Activated CD4-positive, alpha-beta memory T cell treated with anti-CD3 and anti-CD28 coated beads for 36 hours (primary cell): Measurements from ENCODE around the gene HSD17B3. TPM values are rescaled to one million over a fixed set of nuclear protein-coding genes. Genes with fewer than 3 reads are reported as not detected.
A peak's percentile ranks its signal among the peaks of the same experiment; 100 is the strongest.
"Not testable (repeated sequence)": the region's sequence is repeated elsewhere in the genome, so short reads cannot be mapped to it uniquely, and the experiment has no call there.

Experiments used
- CTCF ChIA-PET: fragments of 350-600 bp; sonication (Branson Sonifier 250); formaldehyde crosslinking; loops from one replicate; lab custom pipeline; 2021; ENCODE audit warnings: antibody characterized with exemption, inconsistent platforms; lab: Charles Lee
- POLR2A ChIA-PET: fragments of 350-600 bp; sonication (Branson Sonifier 250); formaldehyde crosslinking; loops from one replicate; lab custom pipeline; 2021; ENCODE audit warnings: antibody characterized with exemption; lab: Charles Lee
- DNase-seq: peaks from one replicate; pipeline ENCODE4 v3.0.0-alpha.2; 2020
- H3K27ac Mint-ChIP-seq: one replicate; pipeline ENCODE4 v1.8.0; 2021; ENCODE audit warnings: mixed read lengths
- H3K27me3 Mint-ChIP-seq: one replicate; pipeline ENCODE4 v1.8.0; 2021; ENCODE audit warnings: mixed read lengths
- H3K36me3 Mint-ChIP-seq: one replicate; pipeline ENCODE4 v1.8.0; 2021; ENCODE audit warnings: mixed read lengths
- H3K4me1 Mint-ChIP-seq: one replicate; pipeline ENCODE4 v1.8.0; 2021; ENCODE audit warnings: low read depth, mixed read lengths
- H3K4me3 Mint-ChIP-seq: one replicate; pipeline ENCODE4 v1.8.0; 2021; ENCODE audit warnings: mild to moderate bottlenecking, mixed read lengths
- H3K9me3 Mint-ChIP-seq: one replicate; pipeline ENCODE4 v1.8.0; 2021; ENCODE audit warnings: mixed read lengths
- intact Hi-C: fragments of 100-400 bp; cut with micrococcal nuclease; formaldehyde crosslinking; loops from one replicate; pipeline ENCODE4 v1.15.1; 2023
- total RNA-seq, 2 experiments: library from RNA; stranded (reverse); gene quantifications; one replicate each; pipeline ENCODE4 v1.2.3, GENCODE V29; 2021

HSD17B3 gene
- total RNA-seq, 2 experiments from 2014 or later, result not detected

DNA sequence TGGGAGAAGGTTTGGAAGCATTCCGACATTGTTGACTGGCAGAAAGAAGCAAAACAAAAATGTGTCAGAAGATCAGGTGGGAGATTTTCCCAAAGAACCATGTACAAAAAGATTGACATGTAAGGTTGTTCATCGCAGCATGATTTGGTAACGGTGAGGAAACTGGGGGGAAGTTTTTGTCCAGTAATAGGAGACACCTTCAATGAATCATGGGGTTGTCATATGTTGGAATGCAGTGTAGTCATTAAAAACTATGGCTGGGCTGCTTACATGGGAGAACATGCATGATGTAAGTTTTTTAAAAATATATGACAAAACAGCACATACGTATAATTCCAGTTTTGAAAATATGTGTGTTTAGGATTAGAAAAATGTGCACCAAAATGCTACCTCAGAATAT lies 50.5 kb downstream of the HSD17B3 start:
- DNase-seq, result no peak
- CTCF ChIA-PET, result no interaction called here
- H3K4me3 Mint-ChIP-seq, result no peak overlapping the region
- POLR2A ChIA-PET, result no interaction called here
- H3K4me1 Mint-ChIP-seq, result peaks cover 3% of the 10 kb centered on the region
- H3K27ac Mint-ChIP-seq, result no peak overlapping the region
- no peaks in the 10 kb centered on the region for H3K36me3 Mint-ChIP-seq
- intact Hi-C loops, result no loop called here
- no peaks in the 10 kb centered on the region for H3K9me3 Mint-ChIP-seq
- H3K27me3 Mint-ChIP-seq, result peaks cover 23% of the 10 kb centered on the region

DNA sequence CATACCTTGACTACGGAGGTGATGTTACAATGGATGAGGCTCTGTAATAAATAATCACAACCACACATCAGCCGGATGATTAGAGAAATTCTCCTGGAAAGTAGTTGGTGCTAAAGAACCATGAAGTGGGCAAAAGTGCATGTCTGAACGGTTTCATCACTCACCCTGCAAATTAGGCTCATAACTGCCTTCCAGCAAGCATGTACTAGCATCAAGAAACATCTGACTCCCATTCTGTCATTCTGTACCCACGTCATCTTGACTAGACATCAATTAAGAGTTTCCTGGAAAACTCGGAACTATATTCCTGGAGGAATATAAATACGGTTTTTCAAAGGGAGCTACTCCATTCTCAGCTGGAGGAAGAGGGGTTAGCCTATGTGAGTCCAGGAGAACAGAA lies 52.2 kb downstream of the HSD17B3 start:
- no peak for DNase-seq
- peaks cover 3% of the 10 kb centered on the region for H3K4me1 Mint-ChIP-seq
- POLR2A ChIA-PET, result no interaction called here
- no peaks in the 10 kb centered on the region for H3K36me3 Mint-ChIP-seq
- CTCF ChIA-PET, result interaction anchor here (4.2 kb wide), 1 partner anchor 17 kb away, joined by 19 read pairs; no protein-coding TSS in a partner anchor
- no peak overlapping the region for H3K4me3 Mint-ChIP-seq
- H3K27me3 Mint-ChIP-seq, result peaks cover 23% of the 10 kb centered on the region
- H3K27ac Mint-ChIP-seq, result no peak overlapping the region
- H3K9me3 Mint-ChIP-seq, result no peaks in the 10 kb centered on the region
- intact Hi-C loops, result no loop called here

DNA sequence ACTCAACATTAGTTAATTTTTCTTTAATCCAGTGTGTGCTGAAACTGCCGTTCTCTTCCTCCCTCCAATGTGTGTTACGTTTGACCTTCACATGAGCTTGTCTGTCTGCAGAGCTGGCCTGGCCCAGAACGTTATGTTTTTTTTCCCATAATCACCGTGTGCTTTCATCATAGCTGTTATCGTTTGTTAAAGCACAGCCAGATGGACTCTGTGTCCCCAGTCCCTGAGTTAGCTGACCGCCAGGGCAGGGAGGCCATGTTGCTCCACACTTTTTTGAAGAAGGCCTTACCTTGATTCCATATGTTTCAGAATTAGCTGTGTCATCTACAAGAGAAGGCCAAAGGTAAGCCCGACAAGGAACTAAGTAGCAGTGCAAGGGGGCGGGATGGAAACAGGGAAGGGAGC lies 55.7 kb downstream of the HSD17B3 start:
- Mint-ChIP-seq H3K9me3 (no peaks in the 10 kb centered on the region), H3K27ac (no peak overlapping the region), H3K36me3 (no peaks in the 10 kb centered on the region), H3K4me3 (no peak overlapping the region), H3K4me1 (peaks cover 8% of the 10 kb centered on the region), H3K27me3 (peaks cover 40% of the 10 kb centered on the region)
- ChIA-PET POLR2A (no interaction called here), CTCF (interaction anchor here (0.6 to 4.2 kb wide), 10 partner anchors 8 to 378 kb away, joined by 3 to 19 read pairs (median 4); no protein-coding TSS in a partner anchor)
- intact Hi-C loops, result no loop called here
- DNase-seq, result no peak

DNA sequence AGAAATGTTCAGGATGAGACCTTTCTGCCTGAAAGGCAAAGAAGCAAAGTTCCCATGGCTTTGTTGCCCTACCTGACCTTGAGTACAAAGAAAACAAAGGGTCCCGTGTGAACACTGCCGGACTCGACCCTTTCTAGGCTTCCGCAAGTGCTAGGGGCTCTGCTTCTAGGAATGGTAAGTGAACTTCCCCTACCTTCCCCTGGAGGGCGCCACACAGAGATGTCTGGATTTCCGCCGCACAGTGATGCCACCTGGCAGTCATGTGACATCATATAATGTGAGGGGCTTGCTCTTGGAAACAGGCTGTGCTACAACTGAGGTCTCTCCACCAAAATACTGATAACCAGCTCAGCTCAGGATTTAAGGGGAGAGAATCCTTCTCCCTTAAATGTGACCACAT lies 56.6 kb downstream of the HSD17B3 start:
- intact Hi-C loops, result no loop called here
- no peak overlapping the region for H3K4me3 Mint-ChIP-seq
- H3K36me3 Mint-ChIP-seq, result no peaks in the 10 kb centered on the region
- no peak overlapping the region for H3K27ac Mint-ChIP-seq
- DNase-seq, result peak; percentile 19
- H3K9me3 Mint-ChIP-seq, result no peaks in the 10 kb centered on the region
- ChIA-PET POLR2A (no interaction called here), CTCF (interaction anchor here (0.8 to 4.2 kb wide), 10 partner anchors 9 to 72 kb away, joined by 3 to 19 read pairs (median 6); no protein-coding TSS in a partner anchor)
- peaks cover 17% of the 10 kb centered on the region for H3K4me1 Mint-ChIP-seq
- peaks cover 43% of the 10 kb centered on the region for H3K27me3 Mint-ChIP-seq

DNA sequence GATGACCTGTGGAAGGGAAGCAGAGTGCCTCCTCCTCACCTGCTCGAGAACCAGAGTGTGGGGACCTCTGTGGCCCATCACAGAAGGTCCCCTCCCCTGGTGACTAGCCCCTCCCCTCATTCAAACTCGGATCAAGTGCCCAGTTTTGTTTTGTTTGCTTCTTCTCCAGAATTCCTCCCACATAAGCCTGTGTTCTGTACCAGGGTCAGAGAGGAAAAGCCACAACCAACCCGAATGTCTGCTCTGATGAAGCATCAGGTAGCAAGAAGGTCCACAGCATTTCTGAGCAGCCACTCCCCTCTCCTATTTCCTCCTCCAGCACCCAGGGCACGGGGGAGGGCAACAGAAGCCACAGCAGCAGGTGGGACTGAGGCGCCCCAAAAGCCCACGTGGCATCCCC lies 58.2 kb downstream of the HSD17B3 start:
- no peaks in the 10 kb centered on the region for H3K9me3 Mint-ChIP-seq
- H3K4me3 Mint-ChIP-seq, result no peak overlapping the region
- no peak overlapping the region for H3K27ac Mint-ChIP-seq
- POLR2A ChIA-PET, result no interaction called here
- CTCF ChIA-PET, result interaction anchor here (0.6 to 2.4 kb wide), 4 partner anchors 11 to 1477 kb away, joined by 3 to 10 read pairs (median 5); no protein-coding TSS in a partner anchor
- DNase-seq, result no peak
- H3K27me3 Mint-ChIP-seq, result peaks cover 59% of the 10 kb centered on the region
- no peaks in the 10 kb centered on the region for H3K36me3 Mint-ChIP-seq
- intact Hi-C loops, result no loop called here
- peaks cover 17% of the 10 kb centered on the region for H3K4me1 Mint-ChIP-seq

DNA sequence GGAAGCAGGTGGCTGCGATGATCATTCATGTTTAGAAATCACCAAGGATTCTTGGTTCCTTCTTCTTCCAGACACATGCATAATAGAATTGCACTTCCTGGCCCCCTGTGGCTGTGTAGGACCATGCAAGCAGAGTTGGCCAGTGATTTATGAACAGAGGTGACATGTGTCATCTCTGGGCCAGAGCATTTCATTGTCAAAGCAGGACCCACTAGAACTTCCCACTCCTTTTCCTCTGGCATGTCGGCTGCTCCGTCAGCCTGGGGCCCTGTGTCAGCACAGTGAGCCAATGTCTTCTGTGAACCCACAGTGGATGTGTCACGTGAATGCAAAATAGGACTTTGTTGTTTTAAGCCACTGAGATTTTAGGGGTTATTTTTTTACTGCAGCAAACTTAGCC lies 59.2 kb downstream of the HSD17B3 start:
- Mint-ChIP-seq H3K4me1 (peaks cover 17% of the 10 kb centered on the region), H3K9me3 (no peaks in the 10 kb centered on the region), H3K36me3 (no peaks in the 10 kb centered on the region), H3K27ac (no peak overlapping the region), H3K4me3 (no peak overlapping the region), H3K27me3 (peaks cover 58% of the 10 kb centered on the region)
- POLR2A ChIA-PET, result no interaction called here
- no peak for DNase-seq
- CTCF ChIA-PET, result interaction anchor here (2.4 kb wide), 1 partner anchor 10 kb away, joined by 10 read pairs; no protein-coding TSS in a partner anchor
- intact Hi-C loops, result no loop called here

DNA sequence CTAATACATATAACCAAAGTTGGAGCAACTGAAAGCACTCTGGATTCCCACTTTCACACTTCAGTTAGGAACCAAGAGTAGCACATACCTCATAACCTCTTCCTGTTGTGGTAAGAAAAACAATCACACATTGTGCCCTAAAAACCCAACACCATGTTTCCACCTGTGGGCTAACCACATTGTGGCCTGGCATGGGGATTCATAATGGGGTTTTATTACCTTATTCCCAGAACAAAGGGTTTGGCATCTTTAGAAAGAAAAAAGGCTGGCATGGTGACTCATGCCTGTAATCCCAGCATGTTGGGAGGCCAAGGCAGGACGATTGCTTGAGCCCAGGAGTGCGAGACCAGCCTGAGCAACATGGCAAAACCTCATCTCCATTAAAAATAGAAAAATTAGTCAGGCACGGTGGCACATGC lies 60.6 kb downstream of the HSD17B3 start:
- CTCF ChIA-PET, result no interaction called here

DNA sequence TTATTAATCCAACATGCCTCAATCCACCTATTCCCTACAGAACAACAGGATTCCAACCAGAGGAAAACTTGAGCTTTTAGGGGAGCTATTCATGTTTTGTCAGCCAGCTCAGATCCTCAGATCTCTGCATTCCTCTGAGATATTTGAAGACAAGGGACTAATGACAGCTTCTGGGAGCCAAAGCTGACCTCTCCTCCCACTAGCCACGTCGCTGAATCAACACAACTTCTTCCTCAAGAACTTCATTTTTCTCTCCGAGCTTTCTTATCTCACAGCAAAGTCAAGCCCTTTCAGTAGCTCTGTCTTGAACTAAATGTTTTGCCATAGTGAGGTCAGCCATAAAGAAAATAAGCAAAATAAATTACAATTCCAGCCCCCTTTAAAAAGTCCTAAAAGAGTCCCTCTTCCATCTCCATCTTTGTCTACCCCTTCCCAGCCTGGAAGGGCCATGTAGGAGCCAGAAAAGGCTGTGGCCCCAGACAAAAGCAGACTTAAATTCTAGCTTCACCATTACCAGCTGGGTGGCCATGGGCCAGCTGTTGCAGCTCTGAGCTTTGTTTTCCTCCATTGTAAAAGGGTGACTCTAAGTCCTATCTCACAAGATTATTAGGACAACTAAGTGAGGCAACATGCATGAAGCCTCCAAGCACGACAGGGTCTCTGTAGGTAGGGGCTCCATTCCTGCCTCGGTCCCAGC lies 65.0 kb downstream of the HSD17B3 start:
- ChIA-PET CTCF (interaction anchor here (0.6 to 1.3 kb wide), 8 partner anchors 9 to 1655 kb away, joined by 3 to 4 read pairs (median 3); no protein-coding TSS in a partner anchor), POLR2A (no interaction called here)
- Mint-ChIP-seq H3K4me1 (peaks cover 14% of the 10 kb centered on the region), H3K27me3 (peaks cover 60% of the 10 kb centered on the region), H3K9me3 (no peaks in the 10 kb centered on the region), H3K4me3 (no peak overlapping the region), H3K36me3 (no peaks in the 10 kb centered on the region), H3K27ac (no peak overlapping the region)
- DNase-seq, result no peak
- intact Hi-C loops, result no loop called here

More for the DNA sequence above, 60.6 kb downstream of the HSD17B3 start:
- Mint-ChIP-seq H3K4me1 (peaks cover 17% of the 10 kb centered on the region), H3K27me3 (peaks cover 69% of the 10 kb centered on the region), H3K36me3 (no peaks in the 10 kb centered on the region), H3K27ac (no peak overlapping the region), H3K4me3 (peak overlapping the region; percentile 34), H3K9me3 (no peaks in the 10 kb centered on the region)
- intact Hi-C loops, result loop anchor here (1.0 to 2.0 kb wide), 4 partner anchors 91 to 517 kb away; no protein-coding TSS in a partner anchor
- peak; percentile 84 for DNase-seq
- POLR2A ChIA-PET, result no interaction called here

DNA sequence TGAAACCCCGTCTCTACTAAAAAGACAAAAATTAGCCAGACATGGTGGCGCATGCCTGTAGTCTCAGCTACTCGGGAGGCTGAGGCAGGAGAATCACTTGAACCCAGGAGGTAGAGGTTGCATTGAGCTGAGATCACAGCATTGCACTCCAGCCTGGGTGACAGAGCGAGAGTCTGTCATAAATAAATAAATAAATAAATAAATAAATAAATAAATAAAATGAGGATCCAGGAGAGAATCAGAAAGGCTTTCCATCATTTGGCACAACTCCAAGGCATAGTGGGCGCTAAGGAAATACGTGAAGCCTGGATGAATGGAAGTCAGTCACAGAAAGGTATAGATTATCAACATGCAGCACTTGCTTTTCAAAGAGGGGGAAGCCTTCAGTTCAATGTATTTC lies 65.6 kb downstream of the HSD17B3 start:
- DNase-seq, H3K4me3 Mint-ChIP-seq, H3K36me3 Mint-ChIP-seq, H3K27ac Mint-ChIP-seq, POLR2A ChIA-PET, H3K4me1 Mint-ChIP-seq, H3K9me3 Mint-ChIP-seq, intact Hi-C loops: not testable (repeated sequence)
- peaks cover 58% of the 10 kb centered on the region for H3K27me3 Mint-ChIP-seq
- CTCF ChIA-PET, result interaction anchor here (0.6 to 1.5 kb wide), 7 partner anchors 9 to 1654 kb away, joined by 3 to 4 read pairs (median 3); no protein-coding TSS in a partner anchor

DNA sequence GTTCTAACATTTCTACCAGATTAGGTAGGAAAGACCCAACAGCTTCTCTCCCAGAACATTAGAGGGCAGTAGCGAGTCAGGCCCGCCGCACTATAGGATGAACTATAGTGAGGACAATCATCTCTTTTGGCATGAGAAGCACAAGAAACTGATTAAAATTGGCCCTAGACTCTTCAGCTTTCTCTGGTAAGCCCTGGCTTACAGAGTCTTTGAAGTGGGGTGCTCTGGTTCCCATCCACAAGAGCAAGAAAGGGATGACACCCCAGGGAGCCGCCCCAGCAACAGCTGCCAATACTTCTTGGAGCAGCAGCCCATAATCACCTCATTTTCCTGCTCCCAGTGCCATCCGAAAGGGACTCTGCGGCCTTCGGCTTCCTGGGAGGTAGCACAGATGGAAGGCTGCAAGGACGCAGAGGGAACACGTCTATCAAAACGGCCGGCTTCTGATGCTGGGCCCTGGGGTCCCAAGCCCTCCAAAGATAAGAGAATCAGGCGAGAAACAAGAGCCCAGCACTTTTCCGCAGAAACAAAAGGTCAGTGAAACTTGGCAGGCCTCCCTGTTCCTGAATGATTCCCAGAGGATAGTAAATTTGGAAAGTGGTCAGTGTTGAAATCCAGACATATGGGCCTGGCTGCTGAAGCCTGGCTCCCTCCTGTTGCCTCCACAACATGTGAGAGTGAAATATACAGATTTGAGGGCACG lies 69.3 kb downstream of the HSD17B3 start:
- intact Hi-C loops, result loop anchor here (1.0 kb wide), 1 partner anchor 85 kb away; no protein-coding TSS in a partner anchor
- Mint-ChIP-seq H3K4me3 (no peak overlapping the region), H3K36me3 (no peaks in the 10 kb centered on the region), H3K27me3 (peaks cover 37% of the 10 kb centered on the region), H3K27ac (no peak overlapping the region), H3K9me3 (peaks cover 8% of the 10 kb centered on the region), H3K4me1 (no peaks in the 10 kb centered on the region)
- peak; percentile 54 for DNase-seq
- CTCF ChIA-PET, result interaction anchor here (0.6 to 3.8 kb wide), 22 partner anchors 11 to 1101 kb away, joined by 3 to 60 read pairs (median 4); no protein-coding TSS in a partner anchor
- POLR2A ChIA-PET, result no interaction called here

DNA sequence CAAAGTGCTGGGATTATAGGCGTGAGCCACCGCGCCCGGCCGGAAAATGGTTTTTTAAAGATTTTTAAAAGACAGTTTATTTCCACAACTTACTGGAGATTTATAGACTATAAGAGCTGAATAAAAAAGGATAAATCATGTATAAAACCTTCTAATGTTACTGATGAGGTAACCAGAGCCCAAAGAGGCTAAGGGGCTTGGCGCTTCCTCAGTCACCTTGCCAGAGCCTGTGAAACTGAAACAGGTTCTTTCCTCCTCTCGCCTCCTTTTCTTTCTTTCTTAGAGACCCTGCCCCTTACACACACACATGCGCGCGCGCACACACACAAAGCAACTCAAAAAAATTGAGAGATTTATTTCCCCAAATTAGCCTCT lies 69.8 kb downstream of the HSD17B3 start:
- no peak for DNase-seq
- CTCF ChIA-PET, result interaction anchor here (0.6 to 3.8 kb wide), 22 partner anchors 12 to 1100 kb away, joined by 3 to 60 read pairs (median 4); no protein-coding TSS in a partner anchor
- POLR2A ChIA-PET, result no interaction called here
- peaks cover 35% of the 10 kb centered on the region for H3K27me3 Mint-ChIP-seq
- H3K4me3 Mint-ChIP-seq, result no peak overlapping the region
- H3K4me1 Mint-ChIP-seq, result no peaks in the 10 kb centered on the region
- H3K36me3 Mint-ChIP-seq, result no peaks in the 10 kb centered on the region
- H3K27ac Mint-ChIP-seq, result no peak overlapping the region
- intact Hi-C loops, result loop anchor here (1.0 kb wide), 1 partner anchor 85 kb away; no protein-coding TSS in a partner anchor
- peaks cover 8% of the 10 kb centered on the region for H3K9me3 Mint-ChIP-seq

DNA sequence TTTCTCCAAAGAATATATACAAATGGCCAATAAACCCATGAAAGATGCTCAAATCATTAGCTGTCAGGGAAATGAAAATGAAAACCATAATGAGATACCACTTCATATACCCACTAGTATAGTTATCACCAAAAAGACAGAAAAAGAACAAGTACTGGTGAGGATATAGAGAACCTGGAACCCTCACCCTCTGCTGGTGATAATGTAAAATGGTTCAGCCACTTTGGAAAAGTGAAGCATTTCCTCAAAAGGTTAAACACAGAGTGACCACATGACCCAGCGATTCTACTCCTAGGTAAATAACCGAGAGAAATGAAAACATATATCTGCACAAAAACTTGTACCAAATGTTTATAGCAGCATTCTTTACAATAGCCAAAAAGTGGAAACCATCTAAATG lies 72.0 kb downstream of the HSD17B3 start:
- peaks cover 8% of the 10 kb centered on the region for H3K9me3 Mint-ChIP-seq
- DNase-seq, result no peak
- ChIA-PET CTCF (no interaction called here), POLR2A (no interaction called here)
- H3K4me3 Mint-ChIP-seq, result no peak overlapping the region
- H3K4me1 Mint-ChIP-seq, result no peaks in the 10 kb centered on the region
- no peaks in the 10 kb centered on the region for H3K36me3 Mint-ChIP-seq
- H3K27me3 Mint-ChIP-seq, result peaks cover 32% of the 10 kb centered on the region
- intact Hi-C loops, result no loop called here
- no peak overlapping the region for H3K27ac Mint-ChIP-seq
